Endothelial cell of umbilical vein (primary cell): ENCODE results near the gene ZKSCAN3. TPM values are rescaled to one million over a fixed set of nuclear protein-coding genes. Genes with fewer than 3 reads are reported as not detected.

Experiments
- BruUV-seq: library from RNA; stranded (reverse); fragments of 400-500 nt; replicated peaks from 2 replicates; lab custom pipeline; 2021; lab: Mats Ljungman, UMichigan
- CTCF ChIA-PET: fragments of 300-600, 350-600 bp; sonication (Branson Sonifier 250); formaldehyde crosslinking; loops from one replicate; lab custom pipeline; 2021; ENCODE audit warnings: antibody characterized with exemption, inconsistent platforms; lab: Charles Lee
- POLR2A ChIA-PET: fragments of 300-600, 350-600 bp; sonication (Branson Sonifier 250); formaldehyde crosslinking; loops from one replicate; lab custom pipeline; 2021; ENCODE audit warnings: antibody characterized with exemption, inconsistent platforms; lab: Charles Lee
- DNase-seq: peaks from one replicate; pipeline ENCODE4 v3.0.0-alpha.2; 2011; ENCODE audit warnings: low read depth, low spot score
- FAIRE-seq: peaks from 2 replicates; lab custom pipeline; 2011; peaks lifted over from hg19 to GRCh38; lab: Jason Lieb, UNC
- H2AFZ ChIP-seq: 2 replicates; pipeline ENCODE4 v1.6.0; 2012; ENCODE audit warnings: low read depth, low read length, control low read depth, inconsistent platforms
- H3K27ac ChIP-seq: 2 replicates; pipeline ENCODE4 v1.5.1; 2011; ENCODE audit warnings: low read depth, mild to moderate bottlenecking, control low read depth, low read length, moderate library complexity; ENCODE audit not compliant: insufficient read depth
- H3K27me3 ChIP-seq, 2 experiments: 2 replicates each; pipeline versions ENCODE4 v1.6.0 to v1.6.1; 2011; ENCODE audit warnings: low read length in 2 of 2, mixed read lengths in 1 of 2; ENCODE audit not compliant: control insufficient read depth in 2 of 2, insufficient read depth in 2 of 2
- H3K36me3 ChIP-seq, 2 experiments: 2 replicates in 1 of 2; 3 replicates in 1 of 2; pipeline ENCODE4 v1.5.1; 2011; ENCODE audit warnings: low read length in 2 of 2, mild to moderate bottlenecking in 1 of 2, moderate library complexity in 1 of 2; ENCODE audit not compliant: control insufficient read depth in 2 of 2, insufficient read depth in 2 of 2; ENCODE audit errors: extremely low read depth in 1 of 2
- H3K4me1 ChIP-seq: 3 replicates; pipeline ENCODE4 v1.5.1; 2011; ENCODE audit warnings: mild to moderate bottlenecking, low read length; ENCODE audit not compliant: control insufficient read depth, insufficient read depth; ENCODE audit errors: extremely low read depth
- H3K4me2 ChIP-seq: 2 replicates; pipeline ENCODE4 v1.6.1; 2011; ENCODE audit warnings: low read length, control low read depth, mixed read lengths; ENCODE audit not compliant: insufficient read depth
- H3K4me3 ChIP-seq, 3 experiments: fragments of 200-600 bp in 1 of 3; sonication (generic), shearing (Covaris generic) in 1 of 3; replicated peaks in 1 of 3; 2 replicates each; pipeline ENCODE4 v1.5.1; 2011 to 2016; ENCODE audit warnings: control low read depth in 3 of 3, low read length in 3 of 3, mild to moderate bottlenecking in 2 of 3, inconsistent platforms in 1 of 3, low read depth in 1 of 3, moderate library complexity in 1 of 3; ENCODE audit not compliant: insufficient read depth in 1 of 3
- H3K79me2 ChIP-seq: 2 replicates; pipeline ENCODE4 v1.6.0; 2012; ENCODE audit warnings: low read length, inconsistent platforms; ENCODE audit not compliant: control insufficient read depth, insufficient read depth
- H3K9ac ChIP-seq: replicated peaks from 2 replicates; pipeline ENCODE3; 2011; ENCODE audit warnings: low read length, control low read depth; ENCODE audit not compliant: insufficient read depth; ENCODE audit errors: extremely low read depth
- H3K9me1 ChIP-seq: replicated peaks from 3 replicates; pipeline ENCODE4 v1.6.0; 2011; ENCODE audit warnings: mild to moderate bottlenecking, low read length; ENCODE audit not compliant: control insufficient read depth, insufficient read depth; ENCODE audit errors: extremely low read depth
- H3K9me3 ChIP-seq: replicated peaks from 2 replicates; pipeline ENCODE4 v1.5.1; 2012; ENCODE audit warnings: low read length, inconsistent platforms; ENCODE audit not compliant: control insufficient read depth, insufficient read depth
- H4K20me1 ChIP-seq: replicated peaks from 2 replicates; pipeline ENCODE3; 2011; ENCODE audit warnings: mild to moderate bottlenecking, low read length; ENCODE audit not compliant: control insufficient read depth, insufficient read depth; ENCODE audit errors: extremely low read depth
- FOS ChIP-seq: IDR thresholded peaks from 2 replicates; pipeline ENCODE4 v1.6.1; 2011; ENCODE audit warnings: mild to moderate bottlenecking, low read length, moderate library complexity, borderline replicate concordance; ENCODE audit not compliant: insufficient read depth
- JUN ChIP-seq: IDR thresholded peaks from 2 replicates; pipeline ENCODE4 v1.6.1; 2011; ENCODE audit warnings: borderline replicate concordance, low read depth; ENCODE audit not compliant: insufficient read length, insufficient read depth
- POLR2A ChIP-seq: IDR thresholded peaks from 2 replicates; pipeline ENCODE4 v1.6.1; 2012; ENCODE audit warnings: low read depth, mild to moderate bottlenecking, control low read depth, low read length
- POLR2AphosphoS5 ChIP-seq: IDR thresholded peaks from 2 replicates; pipeline ENCODE4 v1.6.1; 2012; ENCODE audit warnings: low read depth, mild to moderate bottlenecking, control low read depth, low read length, moderate library complexity; ENCODE audit not compliant: insufficient read depth
- dilution Hi-C: fragments of 300-500 bp; cut with MboI; formaldehyde crosslinking; loops from one replicate; pipeline ENCODE4 v1.15.0; 2019; ENCODE audit warnings: low sequenced_read_pairs; ENCODE audit not compliant: extremely low pct_ligation_motif_present
- intact Hi-C: fragments of 100-400 bp; cut with micrococcal nuclease; formaldehyde crosslinking; loops from one replicate; pipeline ENCODE4 v1.10.0; 2022
- polyA plus RNA-seq, 4 experiments: library from polyadenylated mRNA; depleted of rRNA in 3 of 4; stranded (reverse) in 3 of 4; unstranded in 1 of 4; fragments of >200 nt; gene quantifications; 2 replicates each; pipeline versions ENCODE4 v1.2.1 to v1.2.3, GENCODE V29; 2011 to 2012; ENCODE audit warnings: missing spikeins in 1 of 4
- total RNA-seq: library from RNA; stranded (reverse); gene quantifications from 2 replicates; pipeline ENCODE4 v1.2.3, GENCODE V29; 2021
- TF ChIP-seq, protein P1 (sequence below), 2 donors: IDR thresholded peaks; 1 replicate in 1 of 2; 2 replicates in 1 of 2; pipeline ENCODE4 v1.5.1; 2011; ENCODE audit warnings: low read length in 2 of 2, mild to moderate bottlenecking in 2 of 2, moderate library complexity in 2 of 2, control low read depth in 1 of 2, inconsistent platforms in 1 of 2, low read depth in 1 of 2; ENCODE audit not compliant: insufficient read depth in 1 of 2; ENCODE audit errors: extremely low read depth in 1 of 2

The ZKSCAN3 gene
- total and polyA plus RNA-seq, 2 donors (not counting 3 experiments of a cell fraction or from before 2014, with no cell fraction given), result 2.5 to 6.9 TPM

DNA sequence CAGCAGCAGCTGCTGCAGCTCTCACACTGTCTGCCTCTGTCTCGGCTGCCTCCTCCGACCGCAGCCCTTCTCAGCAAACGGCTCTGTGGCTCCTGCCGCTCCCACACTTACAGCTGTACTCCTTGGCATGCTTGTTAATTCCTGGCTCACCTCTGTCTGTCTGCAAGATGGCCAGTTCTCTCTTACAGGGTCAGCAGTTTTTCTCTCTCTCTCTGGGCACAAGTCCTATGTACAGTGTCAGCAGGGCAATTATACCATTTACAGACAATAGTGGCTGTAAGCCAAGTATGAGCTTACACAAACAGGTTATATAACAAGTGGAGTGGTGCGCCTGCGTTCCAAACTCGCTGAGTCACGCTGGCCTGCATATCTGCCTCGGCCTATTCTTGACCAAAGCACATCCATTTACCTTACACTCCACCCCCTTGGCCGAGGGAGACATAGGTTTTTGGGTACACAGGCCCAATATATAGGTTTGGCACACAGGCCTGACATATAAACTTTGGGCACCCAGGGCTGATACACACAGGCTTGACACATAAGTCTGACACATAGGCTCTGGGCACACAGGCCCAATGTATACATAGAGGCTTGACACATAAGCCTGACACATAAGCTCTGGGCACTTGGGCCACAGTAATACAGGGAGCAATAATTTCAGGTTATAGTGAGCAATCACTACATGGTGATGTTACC lies 4.4 kb downstream of the ZKSCAN3 start:
- H2AFZ ChIP-seq, result peak overlapping the region; percentile 22
- peak overlapping the region; percentile 60 for H3K27ac ChIP-seq
- BruUV-seq, result no TSS peak
- intact Hi-C loops, result no loop called here
- no peaks in the 10 kb centered on the region for H4K20me1 ChIP-seq
- H3K36me3 ChIP-seq, result no peaks in the 10 kb centered on the region
- dilution Hi-C loops, result no loop called here
- H3K4me2 ChIP-seq, result peak overlapping the region; percentile 44
- ChIA-PET POLR2A (interaction anchor here (0.8 kb wide), 1 partner anchor 19 kb away, joined by 5 read pairs; no protein-coding TSS in a partner anchor), CTCF (interaction anchor here (1.0 to 2.4 kb wide), 3 partner anchors 18 to 459 kb away, joined by 3 to 49 read pairs (median 3); partner anchors contain the start of gene ZSCAN26)
- H3K4me3 ChIP-seq, result peak overlapping the region in 1 of 3 experiments; percentile 9
- TF ChIP-seq FOS (peak; percentile 54), JUN (peak; percentile 49), POLR2AphosphoS5 (peak; percentile 56), POLR2A (peak; percentile 54)
- TF ChIP-seq, protein P1, sequence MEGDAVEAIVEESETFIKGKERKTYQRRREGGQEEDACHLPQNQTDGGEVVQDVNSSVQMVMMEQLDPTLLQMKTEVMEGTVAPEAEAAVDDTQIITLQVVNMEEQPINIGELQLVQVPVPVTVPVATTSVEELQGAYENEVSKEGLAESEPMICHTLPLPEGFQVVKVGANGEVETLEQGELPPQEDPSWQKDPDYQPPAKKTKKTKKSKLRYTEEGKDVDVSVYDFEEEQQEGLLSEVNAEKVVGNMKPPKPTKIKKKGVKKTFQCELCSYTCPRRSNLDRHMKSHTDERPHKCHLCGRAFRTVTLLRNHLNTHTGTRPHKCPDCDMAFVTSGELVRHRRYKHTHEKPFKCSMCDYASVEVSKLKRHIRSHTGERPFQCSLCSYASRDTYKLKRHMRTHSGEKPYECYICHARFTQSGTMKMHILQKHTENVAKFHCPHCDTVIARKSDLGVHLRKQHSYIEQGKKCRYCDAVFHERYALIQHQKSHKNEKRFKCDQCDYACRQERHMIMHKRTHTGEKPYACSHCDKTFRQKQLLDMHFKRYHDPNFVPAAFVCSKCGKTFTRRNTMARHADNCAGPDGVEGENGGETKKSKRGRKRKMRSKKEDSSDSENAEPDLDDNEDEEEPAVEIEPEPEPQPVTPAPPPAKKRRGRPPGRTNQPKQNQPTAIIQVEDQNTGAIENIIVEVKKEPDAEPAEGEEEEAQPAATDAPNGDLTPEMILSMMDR (IDR thresholded peaks at IDR 0.05; ENCODE audit: extremely low read depth in 1 of 2, insufficient read depth in 1 of 2, low read depth in 1 of 2, low read length in 2 of 2), result no peak
- peaks cover 27% of the 10 kb centered on the region for H3K79me2 ChIP-seq
- H3K9me3 ChIP-seq, result no peaks in the 10 kb centered on the region
- H3K4me1 ChIP-seq, result peaks cover 44% of the 10 kb centered on the region
- peak; percentile 87 for FAIRE-seq
- H3K9ac ChIP-seq, result no peak overlapping the region
- H3K27me3 ChIP-seq, result no peaks in the 10 kb centered on the region
- peak; percentile 86 for DNase-seq
- H3K9me1 ChIP-seq, result no peaks in the 10 kb centered on the region
